ENCODE data around the gene CCDC92B.

Gene CCDC92B

GRCh38 chr17:2723505-2723996, 25.9 kb downstream of the CCDC92B start:
- no peak for DNase-seq (ENCODE audit: low read depth in 2 of 2, low spot score in 1 of 2)

GRCh38 chr17:2722611-2723010, 26.8 kb downstream of the CCDC92B start:
- DNase-seq (ENCODE audit: low read depth in 2 of 2, low spot score in 1 of 2), result no peak

- no peak for DNase-seq (ENCODE audit: low read depth in 2 of 2, low spot score in 1 of 2)
These were observed 27.8 kb downstream of the CCDC92B start for GRCh38 chr17:2721603-2722002.

DNA sequence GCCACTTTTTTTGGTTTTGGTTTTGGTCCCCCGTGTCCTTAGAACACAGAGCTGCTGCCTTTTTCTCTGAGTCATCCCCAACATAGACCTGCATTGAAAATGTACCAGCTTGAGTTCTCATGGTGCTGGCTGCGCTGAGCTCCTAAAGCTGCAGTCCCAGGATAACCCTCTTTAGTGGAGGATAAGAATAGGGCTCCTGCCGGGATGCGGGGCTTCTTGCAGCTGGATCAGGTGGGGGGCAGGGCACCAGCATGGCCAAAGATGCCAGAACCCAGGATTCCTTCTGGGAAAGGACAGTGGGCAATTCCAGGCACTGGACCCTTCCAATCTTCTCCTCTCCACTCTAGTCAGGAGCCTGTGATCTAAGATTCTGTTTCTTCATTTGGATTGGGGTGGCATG, 29.6 kb downstream of the CCDC92B start:
- no peak for DNase-seq (ENCODE audit: low read depth in 2 of 2, low spot score in 1 of 2)

DNA sequence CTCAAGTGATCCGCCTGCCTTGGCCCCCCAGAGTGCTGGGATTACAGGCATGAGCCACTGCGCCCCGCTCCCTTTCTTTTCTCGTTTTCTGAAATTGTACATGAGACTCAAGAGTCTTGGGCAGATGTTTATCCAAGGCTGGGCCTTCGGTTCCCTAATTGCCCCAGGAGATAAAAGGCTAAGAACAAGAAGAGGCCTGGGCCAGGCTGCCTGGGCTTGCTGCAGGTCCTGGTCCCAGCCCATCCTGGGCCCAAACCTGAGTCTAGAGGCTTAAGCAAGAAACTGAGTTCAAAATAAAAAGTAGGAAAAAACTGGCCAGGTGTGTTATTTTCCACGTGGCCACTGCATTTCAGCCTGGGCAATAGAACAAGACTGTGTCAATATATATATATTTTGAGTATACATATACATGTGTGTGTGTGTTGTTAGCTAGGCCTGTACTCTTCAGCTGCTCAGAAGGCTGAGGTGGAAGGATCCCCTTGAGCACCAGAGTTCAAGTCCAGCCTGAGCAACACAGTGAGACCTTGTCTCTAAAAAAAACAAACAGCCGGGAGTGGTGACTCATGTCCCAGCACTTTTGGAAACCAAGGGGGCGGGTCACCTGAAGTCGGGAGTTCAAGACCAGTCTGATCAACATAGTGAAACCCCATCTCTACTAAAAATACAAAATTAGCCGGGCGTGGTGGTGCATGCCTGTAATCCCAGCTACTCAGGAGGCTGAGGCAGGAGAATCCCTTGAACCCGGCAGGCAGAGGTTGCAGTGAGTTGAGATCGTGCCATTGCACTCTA, 31.1 kb downstream of the CCDC92B start:
- no peak for DNase-seq (ENCODE audit: low read depth in 2 of 2, low spot score in 1 of 2)

GRCh38 chr17:2716649-2717048, 32.8 kb downstream of the CCDC92B start:
- no peak for DNase-seq (ENCODE audit: low read depth in 2 of 2, low spot score in 1 of 2)

DNA sequence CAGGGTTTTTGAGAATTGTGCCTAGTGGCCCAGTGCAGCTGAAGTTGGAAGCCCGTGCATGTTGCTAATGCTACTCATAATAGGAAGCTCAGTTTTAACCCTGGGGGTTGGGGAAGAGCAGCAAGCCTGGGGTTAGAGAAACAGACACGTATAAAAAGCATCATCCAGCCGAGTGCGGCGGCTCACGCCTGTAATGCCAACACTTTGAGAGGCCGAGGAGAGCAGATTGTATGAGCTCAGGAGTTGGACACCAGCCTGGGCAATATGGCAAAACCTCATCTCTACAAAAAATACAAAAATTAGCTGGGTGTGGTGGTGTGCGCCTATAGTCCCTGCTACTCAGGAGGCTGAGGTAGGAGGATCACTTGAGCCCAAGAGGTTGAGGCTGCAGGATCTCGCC, 35.6 kb downstream of the CCDC92B start:
- no peak for DNase-seq (ENCODE audit: low read depth in 2 of 2, low spot score in 1 of 2)

DNA sequence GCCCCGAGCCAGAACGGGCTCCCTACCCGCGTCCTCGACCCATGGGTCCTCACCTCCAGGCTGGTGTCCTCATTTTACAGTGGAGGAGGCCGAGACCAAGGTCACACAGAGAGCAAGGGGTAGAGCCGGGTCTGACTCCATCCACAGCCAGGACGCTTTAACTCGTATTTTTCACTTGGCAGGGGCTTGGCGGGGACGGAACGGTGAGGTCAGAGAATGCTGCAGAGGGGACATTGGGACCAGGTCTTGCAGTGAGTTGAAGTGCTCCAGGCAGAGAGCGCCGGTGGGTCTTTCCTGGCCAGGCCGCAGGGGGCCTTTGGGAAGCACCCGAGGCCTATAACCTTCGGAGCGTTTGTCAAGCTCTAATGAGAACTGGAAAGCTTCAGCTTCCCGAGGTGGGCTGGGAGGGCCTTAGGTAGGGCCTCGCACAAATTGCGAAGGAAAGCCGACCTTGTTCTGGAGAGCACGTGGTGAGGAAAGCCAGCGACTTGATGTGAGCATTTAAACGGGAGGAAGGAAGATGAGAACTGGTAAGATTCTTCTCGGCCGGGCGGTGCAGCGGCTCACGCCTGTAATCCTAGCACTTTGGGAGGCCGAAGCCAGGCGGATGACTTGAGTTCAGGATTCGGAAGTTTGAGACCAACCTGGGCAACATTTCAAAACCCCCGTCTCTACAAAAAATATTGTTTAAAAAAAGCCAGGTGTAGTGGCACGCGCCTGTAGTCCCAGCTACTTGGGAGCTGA, 37.0 kb downstream of the CCDC92B start:
- DNase-seq (ENCODE audit: low read depth in 2 of 2, low spot score in 1 of 2), result no peak

GRCh38 chr17:2711608-2712299, 37.7 kb downstream of the CCDC92B start, which contains the start of gene CLUH:
Gene CLUH (minus strand): TSS chr17:2711764. CDS start chr17:2711661, 103 bp downstream.
- DNase-seq (ENCODE audit: low read depth in 2 of 2, low spot score in 1 of 2), result peak; percentile 90 to 96

DNA sequence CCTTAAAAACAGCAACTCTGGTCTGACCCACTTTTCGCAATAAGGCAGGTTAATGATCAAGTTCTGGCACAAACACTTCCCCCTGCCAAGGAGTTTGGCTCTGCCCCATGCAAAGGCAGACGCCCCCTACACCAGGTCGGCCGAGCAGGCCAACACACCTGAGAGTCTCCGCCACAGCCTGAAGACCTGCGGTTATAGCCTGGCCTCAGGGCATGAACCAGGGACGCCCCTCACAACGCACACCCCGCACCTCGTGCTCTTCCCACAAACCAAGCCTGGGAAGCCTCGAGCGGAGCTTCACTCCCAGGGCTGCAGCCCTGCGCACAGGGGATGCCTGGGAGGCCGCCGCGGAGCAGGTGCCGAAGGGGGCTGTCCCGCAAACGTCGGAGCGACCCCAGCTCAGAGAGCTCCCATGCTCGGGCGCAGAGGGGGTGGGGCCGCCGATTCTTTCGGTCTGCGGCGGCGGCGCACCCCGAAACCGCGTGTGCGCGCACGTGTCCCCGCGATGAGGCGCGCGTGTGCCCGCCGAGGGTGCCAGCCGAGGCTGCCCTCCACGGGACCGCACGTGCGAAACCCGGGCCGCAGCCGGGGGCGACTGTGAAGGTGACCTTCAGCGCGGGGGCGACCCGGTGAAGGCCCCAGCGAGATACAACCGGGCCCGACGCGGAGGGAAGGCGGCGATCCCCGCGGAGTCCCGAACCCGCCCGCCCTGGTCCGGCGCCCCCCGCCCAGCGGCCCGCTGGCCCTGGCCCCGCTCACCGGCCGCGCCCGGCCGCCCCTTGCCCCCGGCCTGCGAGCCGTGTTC, 38.4 kb downstream of the CCDC92B start:
- no peak for DNase-seq (ENCODE audit: low read depth in 2 of 2, low spot score in 1 of 2)

GRCh38 chr17:2710071-2710802, 39.2 kb downstream of the CCDC92B start:
- DNase-seq (ENCODE audit: low read depth in 2 of 2, low spot score in 1 of 2), result no peak

DNA sequence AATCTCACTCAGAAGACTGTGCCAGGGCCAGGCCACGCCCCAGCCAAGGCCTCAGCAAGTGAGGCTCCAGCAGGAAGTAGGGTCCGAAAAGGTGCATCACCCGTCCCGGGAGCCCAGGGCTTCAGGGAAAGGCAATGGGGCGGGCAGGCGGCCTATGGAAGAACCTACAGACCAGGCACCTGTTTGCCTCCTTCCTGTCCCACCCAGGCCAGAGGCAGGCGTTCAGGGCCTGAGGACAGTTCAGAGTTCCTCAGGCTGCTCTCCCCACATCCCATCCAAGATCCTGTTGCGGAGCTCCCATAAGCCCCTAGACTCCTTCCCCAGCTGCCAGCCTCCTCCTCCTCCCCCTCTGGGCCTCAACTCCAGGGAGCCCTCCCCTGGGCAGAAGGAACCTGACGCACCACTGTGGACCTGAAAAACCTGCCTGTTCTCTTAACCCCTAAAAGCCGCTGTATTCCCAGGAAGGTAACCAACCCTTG, 40.2 kb downstream of the CCDC92B start:
- DNase-seq (ENCODE audit: low read depth in 2 of 2, low spot score in 1 of 2), result no peak

DNA sequence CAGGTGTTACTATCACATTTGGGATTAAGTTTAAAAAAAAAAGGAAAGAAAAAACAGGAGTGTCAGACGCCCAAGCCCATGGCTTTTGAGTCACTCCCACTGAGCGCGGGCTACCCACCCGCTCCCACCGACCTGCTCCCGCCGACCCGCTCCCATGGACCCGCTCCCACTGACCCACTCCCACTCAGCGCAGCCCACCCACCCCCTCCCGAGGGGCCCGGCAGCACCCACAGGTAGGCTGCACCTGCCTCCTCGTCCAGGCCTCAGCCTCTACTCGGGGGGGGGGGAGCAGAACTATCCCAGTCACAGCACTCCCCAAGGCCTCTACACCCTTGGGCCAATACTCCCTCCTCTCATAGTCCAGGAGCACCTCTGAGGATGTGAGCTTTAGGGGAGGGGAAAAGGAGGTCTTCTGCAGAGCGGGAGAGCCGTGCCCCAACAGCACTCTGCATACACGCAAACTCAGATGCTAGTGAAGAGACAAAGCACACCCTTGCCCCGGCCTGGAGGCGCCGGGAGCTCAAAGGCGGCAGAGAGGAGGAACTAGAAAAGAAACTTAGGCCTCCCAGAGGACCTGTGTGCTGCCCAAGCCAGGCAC, 40.8 kb downstream of the CCDC92B start:
- DNase-seq (ENCODE audit: low read depth in 2 of 2, low spot score in 1 of 2), result no peak

DNA sequence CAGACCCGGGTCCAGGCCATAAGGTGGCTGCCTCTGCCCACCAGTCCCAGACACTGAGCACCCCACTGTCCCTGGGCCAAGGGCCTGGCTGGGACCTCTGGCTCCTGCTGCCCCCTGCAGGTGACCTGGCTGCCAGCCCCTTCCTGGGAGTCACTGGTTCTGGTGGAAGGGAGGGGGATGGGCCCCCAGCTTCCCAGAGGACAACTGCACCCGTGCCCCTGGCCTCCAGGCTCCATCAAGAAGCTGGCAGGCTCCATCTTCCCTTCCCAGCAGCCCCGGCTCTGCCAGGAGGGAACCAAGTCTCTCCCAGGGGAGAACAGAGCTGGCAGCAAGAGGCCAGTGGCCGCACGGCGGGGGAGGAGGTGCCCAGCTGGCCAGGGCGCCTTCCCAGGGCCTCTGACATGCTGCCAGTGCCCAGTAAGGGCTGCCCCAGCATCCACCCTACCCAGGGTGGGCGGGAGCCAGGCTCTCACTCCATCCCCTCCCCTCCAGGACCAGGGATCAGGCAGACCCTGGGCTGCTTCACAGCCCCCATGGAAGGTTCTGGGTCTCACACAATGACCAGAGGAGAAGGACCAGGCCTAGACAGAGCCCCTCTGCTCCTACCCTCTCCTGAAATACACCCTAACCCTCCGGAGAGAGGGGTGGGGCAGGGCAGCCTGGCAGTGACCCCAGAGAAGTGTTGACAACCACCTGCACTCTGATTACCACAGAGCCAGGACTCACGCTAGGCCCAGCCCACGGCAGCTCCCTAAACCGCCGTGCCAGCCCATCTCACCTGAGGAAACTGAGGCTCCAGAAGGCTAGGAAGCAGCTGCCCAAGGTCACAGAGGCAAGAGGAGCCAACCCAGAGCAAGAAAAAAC, 41.5 kb downstream of the CCDC92B start:
- DNase-seq (ENCODE audit: low read depth in 2 of 2, low spot score in 1 of 2), result no peak

DNA sequence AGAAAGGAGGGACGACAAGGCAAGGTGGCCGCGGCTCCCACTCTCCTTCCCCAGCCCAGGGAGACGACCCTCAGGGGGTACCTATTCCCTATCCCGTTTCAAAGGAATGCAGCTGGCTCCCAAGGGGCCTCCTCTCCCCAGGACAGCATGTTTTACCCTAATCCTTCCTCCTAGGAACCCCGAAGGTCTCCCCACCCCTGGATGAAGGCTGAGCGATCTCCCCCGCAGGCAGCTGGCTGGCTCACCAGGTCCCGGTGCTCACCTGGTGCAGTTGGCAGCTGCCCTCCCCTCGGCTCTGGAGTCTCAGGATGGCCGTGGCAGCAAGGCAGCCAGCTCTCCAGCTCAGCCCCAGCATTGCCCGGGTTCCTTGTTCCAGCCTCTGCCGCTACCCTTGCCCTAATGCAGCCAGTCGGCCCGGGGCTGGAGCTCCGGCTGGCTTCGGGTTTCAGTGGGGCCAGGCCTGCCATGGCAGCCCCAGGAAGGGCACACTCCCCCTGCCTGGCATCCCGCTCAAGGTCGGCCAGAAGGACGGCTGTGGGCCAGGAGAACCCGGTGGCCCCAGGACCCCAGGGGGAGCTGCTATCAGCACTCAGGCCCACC, 42.4 kb downstream of the CCDC92B start:
- no peak for DNase-seq (ENCODE audit: low read depth in 2 of 2, low spot score in 1 of 2)

GRCh38 chr17:2705888-2706795, 43.3 kb downstream of the CCDC92B start:
- DNase-seq (ENCODE audit: low read depth in 2 of 2, low spot score in 1 of 2), result no peak

- no peak for DNase-seq (ENCODE audit: low read depth in 2 of 2, low spot score in 1 of 2)
These were observed 44.2 kb downstream of the CCDC92B start for GRCh38 chr17:2705263-2705662.

Data from stimulated activated CD8-positive, alpha-beta memory T cell treated with anti-CD3 and anti-CD28 coated beads, Interleukin-4, amount 100 ng/mL, for 4 hours (primary cell).